ENCODE data around the gene CST3.

- TF ChIP-seq RAD21 (IDR thresholded peaks at IDR 0.05; ENCODE audit: low read depth) (no peak), YY1 (IDR thresholded peaks at IDR 0.05; ENCODE audit: low read depth) (no peak), USF1 (IDR thresholded peaks at IDR 0.05) (no peak), EP300 (IDR thresholded peaks at IDR 0.05; ENCODE audit: borderline replicate concordance) (no peak), TAF1 (IDR thresholded peaks at IDR 0.05; ENCODE audit: low read depth) (no peak)
Observed at GRCh38 chr20:23601715-23602114, 36.0 kb downstream of the CST3 start.

Measured in Ishikawa (cell line).